Cerebellar cortex (tissue), 1 donor: Measurements from ENCODE around the gene HSD17B3.
"Not testable (repeated sequence)": the region's sequence is repeated elsewhere in the genome, so short reads cannot be mapped to it uniquely, and the experiment has no call there.

ENCODE experiments used
- DNase-seq: peaks from one replicate; pipeline ENCODE4 v3.0.0-alpha.2; 2015; ENCODE audit warnings: low spot score

The HSD17B3 gene

GRCh38 chr9:96236337-96236736 lies 65.6 kb downstream of the HSD17B3 start:
- DNase-seq: not testable (repeated sequence)

DNA sequence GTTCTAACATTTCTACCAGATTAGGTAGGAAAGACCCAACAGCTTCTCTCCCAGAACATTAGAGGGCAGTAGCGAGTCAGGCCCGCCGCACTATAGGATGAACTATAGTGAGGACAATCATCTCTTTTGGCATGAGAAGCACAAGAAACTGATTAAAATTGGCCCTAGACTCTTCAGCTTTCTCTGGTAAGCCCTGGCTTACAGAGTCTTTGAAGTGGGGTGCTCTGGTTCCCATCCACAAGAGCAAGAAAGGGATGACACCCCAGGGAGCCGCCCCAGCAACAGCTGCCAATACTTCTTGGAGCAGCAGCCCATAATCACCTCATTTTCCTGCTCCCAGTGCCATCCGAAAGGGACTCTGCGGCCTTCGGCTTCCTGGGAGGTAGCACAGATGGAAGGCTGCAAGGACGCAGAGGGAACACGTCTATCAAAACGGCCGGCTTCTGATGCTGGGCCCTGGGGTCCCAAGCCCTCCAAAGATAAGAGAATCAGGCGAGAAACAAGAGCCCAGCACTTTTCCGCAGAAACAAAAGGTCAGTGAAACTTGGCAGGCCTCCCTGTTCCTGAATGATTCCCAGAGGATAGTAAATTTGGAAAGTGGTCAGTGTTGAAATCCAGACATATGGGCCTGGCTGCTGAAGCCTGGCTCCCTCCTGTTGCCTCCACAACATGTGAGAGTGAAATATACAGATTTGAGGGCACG lies 69.3 kb downstream of the HSD17B3 start:
- peak; percentile 84 for DNase-seq

- DNase-seq: no peak
These were observed 69.8 kb downstream of the HSD17B3 start for GRCh38 chr9:96232164-96232538.

GRCh38 chr9:96230002-96230401 lies 72.0 kb downstream of the HSD17B3 start:
- DNase-seq: no peak

DNA sequence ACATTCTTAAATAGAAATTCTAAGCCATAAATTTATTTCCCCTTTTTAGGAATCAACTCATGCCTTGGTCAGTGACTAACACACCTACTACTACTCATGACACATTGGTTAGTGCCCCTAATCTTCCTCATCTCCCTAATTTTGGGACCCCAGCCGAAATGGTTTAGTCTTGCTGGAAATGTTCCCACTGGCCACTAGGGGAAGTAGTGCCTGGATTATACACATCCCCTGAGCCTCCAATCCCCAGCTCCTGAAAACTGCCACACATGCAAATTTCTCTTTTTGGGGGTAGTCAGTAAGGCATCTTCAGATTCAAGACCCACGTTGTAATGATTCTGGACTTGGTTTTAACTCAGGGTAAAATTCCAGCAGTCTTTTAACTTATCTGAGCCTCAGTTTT lies 79.8 kb downstream of the HSD17B3 start:
- no peak for DNase-seq

DNA sequence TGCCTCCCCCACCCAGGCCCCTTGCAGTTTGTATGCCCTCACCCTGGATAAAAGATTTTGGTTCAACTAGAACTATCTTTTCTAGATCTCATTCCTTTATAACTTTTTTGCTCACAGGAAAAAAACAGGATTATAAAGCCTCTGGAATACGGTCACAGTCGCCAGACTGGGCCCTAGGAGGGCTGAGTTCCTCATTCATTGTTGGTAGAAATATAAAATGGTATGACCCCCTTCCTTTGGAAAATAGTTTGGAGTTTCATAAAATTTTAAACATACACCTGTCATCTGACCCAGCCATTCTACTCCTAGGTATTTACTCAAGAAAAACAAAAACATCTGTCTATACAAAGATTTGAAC lies 82.1 kb downstream of the HSD17B3 start:
- DNase-seq: no peak

DNA sequence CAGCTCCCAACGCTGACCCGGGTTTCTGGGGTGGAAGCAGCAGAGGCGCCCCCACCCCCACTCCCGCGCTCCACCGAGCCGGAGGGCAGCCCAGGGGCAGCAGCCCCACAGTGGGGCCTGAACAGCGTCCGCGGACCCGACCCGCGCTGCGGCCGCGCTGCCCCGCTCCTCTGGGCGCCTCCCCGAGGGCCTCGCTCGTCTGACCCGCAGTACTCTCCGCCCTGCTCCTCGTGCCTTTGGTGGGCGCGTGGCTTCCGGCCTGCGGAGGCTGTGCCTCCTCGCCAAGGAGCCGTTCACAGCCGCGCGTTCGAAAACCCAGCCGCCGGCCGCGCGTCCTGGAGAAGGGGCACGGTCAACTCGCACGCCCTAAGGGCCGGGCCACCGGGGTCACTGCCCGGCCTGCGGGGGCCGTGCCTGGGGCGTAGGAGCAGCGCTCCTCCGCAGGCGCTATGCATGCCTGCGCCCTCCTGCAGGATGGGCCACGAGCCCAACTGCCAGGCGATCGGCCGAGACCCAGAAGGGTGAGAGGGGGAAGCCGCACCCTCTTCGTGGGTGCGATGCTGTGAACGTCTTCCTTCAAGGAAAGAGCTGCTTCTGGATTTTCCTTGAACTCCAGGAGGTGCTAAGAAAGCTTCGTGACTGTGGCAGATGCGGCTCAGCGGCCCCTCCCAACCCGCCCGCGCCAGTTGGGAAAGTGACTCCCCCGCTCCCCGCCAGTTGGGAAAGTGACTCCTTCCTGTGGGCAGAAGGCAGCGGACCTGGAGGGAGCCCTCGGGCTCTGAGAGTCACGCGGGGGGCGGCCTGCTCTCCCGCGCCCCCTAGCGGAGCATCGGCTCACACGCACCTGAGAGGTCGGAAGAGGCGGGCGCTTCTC lies 82.7 kb downstream of the HSD17B3 start:
- DNase-seq: peak; percentile 18

DNA sequence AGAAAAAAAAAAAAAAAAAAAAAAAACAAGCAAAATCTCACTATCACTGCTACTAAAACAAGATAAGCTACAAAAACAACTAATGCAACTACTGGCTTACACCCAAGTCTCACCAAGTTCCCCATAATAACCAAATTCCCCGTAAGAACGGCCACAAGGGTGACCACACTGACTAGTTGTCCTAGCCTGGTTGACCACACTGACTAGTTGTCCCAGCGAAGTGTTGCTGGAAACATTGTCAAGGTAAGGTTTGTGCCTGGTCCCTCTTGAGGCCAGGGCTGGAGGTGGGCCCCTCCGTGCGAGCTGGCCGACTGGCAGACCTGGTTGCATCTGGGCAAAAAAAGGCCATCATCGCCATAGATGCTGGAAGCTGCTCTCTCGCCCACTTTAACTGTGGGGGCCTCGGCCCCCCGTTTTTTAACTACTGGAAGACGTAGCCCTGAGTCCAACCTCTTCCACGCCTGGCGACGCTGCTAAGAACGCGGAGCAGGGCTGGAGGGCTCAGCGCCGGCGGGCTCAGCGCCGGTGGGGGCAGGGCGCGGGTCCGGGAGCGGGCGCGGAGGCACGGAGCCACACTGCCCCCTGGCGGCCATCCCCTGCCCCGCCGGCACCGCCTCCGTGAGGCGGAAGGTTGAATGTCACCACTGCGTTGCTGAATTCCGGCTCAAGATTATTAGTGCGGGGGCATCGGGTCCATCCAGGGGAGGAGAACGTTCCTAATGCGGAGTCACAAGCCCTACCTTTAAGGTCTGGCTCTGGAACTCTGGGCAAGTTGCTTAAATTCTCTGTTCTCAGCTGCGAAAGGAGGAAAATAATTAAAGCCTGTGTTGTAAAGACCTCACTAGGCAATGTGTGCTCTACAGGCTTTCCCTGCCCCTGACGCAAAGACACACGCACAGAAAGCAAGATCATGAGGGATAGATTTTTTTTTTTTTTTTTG lies 84.0 kb downstream of the HSD17B3 start:
- DNase-seq: peak; percentile 63

DNA sequence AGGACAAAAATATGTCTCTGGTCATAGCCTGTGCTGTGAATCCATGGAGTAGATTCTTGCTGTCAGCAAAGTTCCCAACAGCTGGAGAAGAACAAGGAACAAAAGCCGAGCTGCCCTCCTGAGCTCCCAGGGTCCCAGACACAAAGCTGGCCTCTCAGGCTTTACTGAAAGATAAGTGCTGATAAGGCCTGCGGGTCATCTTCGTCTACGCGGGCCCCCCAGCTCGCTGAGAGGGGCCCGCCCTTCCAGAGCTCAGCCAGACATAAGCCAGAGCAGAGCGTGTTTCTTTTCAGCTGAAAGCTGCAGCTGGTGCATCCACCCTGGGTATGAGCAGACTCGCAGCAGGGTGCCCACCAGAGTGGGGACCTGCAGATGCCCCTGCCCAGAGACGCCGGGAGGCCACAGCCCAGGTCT lies 84.7 kb downstream of the HSD17B3 start:
- no peak for DNase-seq

DNA sequence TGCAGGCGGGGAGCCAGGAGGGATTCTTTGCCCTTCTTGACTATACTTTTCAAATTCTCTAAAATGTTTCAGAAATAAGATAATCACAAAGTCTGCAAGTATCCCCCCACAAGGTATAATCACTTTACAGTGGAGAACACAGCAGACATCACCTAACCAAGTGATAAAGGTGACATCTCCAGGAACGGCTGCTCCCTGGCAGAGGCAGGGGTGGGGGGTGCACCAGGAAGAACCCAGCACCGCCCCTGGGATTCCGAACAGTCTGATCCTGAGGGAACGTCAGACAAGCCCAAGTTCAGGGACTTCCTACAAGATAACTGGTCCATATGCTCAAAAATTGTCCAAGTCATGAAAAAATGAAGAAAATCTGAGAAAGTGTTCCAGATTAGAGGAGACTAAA lies 85.4 kb downstream of the HSD17B3 start:
- DNase-seq: no peak

DNA sequence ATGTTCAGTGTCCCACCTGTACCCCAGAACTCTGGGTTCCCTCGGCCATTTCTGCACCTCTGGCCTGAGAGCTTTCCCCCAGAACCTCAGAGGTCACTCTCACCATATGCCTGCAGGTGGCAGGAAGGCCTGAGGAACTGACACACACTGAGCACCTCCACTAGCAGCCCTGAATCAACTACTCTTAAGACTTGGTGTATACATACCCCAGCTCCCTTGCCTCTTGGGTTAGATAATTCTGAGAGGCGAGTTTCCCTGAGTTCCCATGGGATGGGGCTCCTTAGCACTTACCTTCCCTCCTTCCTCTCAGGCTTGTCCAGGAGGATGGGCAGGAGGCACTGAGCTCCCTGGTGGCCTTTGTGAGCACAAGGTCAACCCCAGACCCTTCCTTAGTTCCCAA lies 86.1 kb downstream of the HSD17B3 start:
- DNase-seq: no peak

DNA sequence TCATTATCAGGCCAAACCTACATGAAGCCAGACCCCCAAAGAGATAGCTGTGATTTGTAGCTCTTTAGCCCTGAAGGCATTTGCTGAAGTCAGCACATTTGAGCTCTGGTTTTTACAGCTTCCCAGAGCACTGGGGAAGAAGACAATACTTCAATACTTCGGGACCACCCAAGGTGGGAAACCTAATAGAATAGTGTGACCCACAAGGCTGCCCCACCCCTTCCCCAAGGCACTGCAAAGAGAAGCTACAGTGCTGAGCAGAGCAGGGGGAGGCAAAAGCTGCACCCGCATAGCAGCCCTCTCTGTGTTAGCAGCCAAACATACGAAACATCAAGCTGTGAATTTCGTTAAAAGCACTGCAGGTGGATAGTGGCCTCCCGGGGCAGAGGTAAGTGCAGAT lies 87.3 kb downstream of the HSD17B3 start:
- no peak for DNase-seq

- no peak for DNase-seq
These were observed 92.3 kb downstream of the HSD17B3 start for GRCh38 chr9:96209407-96210271.

- DNase-seq: no peak
These were observed 95.7 kb downstream of the HSD17B3 start for GRCh38 chr9:96206156-96206751.

- DNase-seq: no peak
These were observed 97.1 kb downstream of the HSD17B3 start for GRCh38 chr9:96204853-96205252.

- peak; percentile 80 for DNase-seq
These were observed 98.0 kb downstream of the HSD17B3 start for GRCh38 chr9:96203867-96204501.

DNA sequence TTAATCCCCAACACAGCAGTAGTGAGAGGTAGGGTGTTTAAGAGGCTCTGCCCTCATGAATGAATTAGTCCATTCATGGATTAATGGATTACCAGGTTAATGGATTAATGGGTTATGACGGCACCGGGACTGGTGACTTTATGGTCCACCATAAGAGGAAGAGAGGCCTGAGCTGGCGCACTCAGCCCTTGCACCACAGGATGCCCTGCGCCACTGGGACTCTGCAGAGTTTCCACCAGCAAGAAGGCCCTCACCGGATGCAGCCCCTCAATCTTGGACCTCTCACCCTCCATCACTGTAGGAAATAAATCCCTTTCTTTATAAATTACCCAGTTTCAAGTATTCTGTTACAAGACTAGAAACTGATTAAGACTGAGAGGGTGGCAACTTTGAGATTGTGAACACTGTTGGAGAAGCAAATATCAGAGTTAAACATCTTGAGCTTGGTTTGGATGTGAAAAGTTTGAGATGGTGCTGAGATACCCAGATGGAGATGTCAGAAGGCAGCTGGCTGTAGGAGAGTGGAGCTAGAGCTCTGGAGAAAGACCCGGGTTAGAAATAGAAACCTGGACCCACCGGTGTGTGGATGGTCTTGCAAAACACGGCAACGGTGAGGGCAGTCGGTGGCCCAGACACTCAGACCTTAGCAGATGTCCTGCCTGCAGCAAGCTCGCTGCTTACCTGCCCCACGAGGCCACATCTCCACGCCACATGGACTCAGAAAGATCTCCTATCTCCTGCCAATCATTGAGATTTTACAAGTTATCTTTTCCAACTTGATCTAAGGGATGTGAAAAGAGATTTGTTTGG lies 98.8 kb downstream of the HSD17B3 start:
- peak; percentile 11 for DNase-seq

GRCh38 chr9:96201140-96201539 lies 100.8 kb downstream of the HSD17B3 start:
- DNase-seq: no peak

DNA sequence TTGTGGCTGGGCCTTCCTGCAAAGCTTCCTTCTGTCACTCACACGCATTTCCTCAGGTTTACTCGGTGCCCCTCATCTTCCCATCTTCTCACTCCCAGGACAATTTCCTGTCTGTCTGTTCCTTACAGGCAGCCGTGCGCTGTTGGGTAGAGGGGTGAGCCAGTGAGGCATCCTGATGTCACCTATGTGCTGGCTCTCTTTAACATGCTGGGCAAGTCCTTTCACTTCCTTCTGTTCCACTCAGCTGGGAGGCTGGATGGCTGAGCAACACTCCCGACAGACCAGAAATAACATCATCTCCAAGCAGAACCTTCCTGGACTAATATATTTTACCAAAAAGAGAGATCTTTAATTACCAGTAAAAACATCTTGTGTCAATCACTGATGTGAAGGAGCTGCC lies 103.0 kb downstream of the HSD17B3 start:
- peak; percentile 43 for DNase-seq

DNA sequence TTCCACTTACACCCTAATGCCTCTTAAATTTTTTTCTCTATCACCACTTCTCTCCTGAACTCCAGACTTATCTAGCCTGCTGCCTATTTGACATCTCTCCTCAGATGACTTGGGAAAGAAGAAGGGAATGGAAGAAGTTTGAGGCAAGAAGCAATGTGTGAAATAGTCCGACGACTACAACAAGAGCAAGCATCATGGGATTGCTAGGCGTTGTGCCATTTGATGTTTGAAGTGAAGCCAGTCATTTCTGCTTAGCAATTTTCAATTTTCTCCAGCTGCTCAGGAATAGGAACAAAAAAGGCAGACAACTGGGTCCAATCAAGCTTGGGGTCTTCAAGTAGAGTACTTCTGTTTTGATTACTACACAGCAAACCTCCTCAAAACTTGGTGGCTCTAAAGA lies 106.4 kb downstream of the HSD17B3 start:
- DNase-seq: no peak
